HCT116 (cell line): Measurements from ENCODE around the gene SHKBP1. TPM values are rescaled to one million over a fixed set of nuclear protein-coding genes. Genes with fewer than 3 reads are reported as not detected.

ENCODE experiments used
- ATAC-seq: fragments of 200-7000 bp; cut with Tn5 transposase; 2 replicates; pipeline ENCODE4 v1.9.1; 2020; ENCODE audit warnings: mild to moderate bottlenecking, moderate library complexity
- BruUV-seq: library from RNA; stranded (reverse); fragments of 400-500 nt; replicated peaks from 2 replicates; lab custom pipeline; 2021; lab: Mats Ljungman, UMichigan
- CTCF ChIA-PET: fragments of 300-600 bp; sonication (Branson Sonifier 250); formaldehyde crosslinking; loops from one replicate; lab custom pipeline; 2021; ENCODE audit warnings: antibody characterized with exemption; lab: Charles Lee
- POLR2A ChIA-PET: fragments of 300-600, 350-600 bp; sonication (Branson Sonifier 250); formaldehyde crosslinking; loops from one replicate; lab custom pipeline; 2021; ENCODE audit warnings: antibody characterized with exemption; lab: Charles Lee
- RAD21 ChIA-PET, 2 experiments: fragments of 300-600 bp; sonication (Branson Sonifier 250); formaldehyde crosslinking; loops; one replicate each; lab custom pipeline; 2023; ENCODE audit warnings: low total read pairs in 2 of 2; ENCODE audit not compliant: uncharacterized antibody in 2 of 2, unreplicated experiment in 2 of 2, low non-redundant PET in 1 of 2; lab: Charles Lee
- DNase-seq: peaks from one replicate; pipeline ENCODE4 v3.0.0-alpha.2; 2010; ENCODE audit warnings: low read depth, low spot score
- H2AFZ ChIP-seq: fragments of 200-600 bp; shearing (Covaris generic), sonication (generic); 2 replicates; pipeline ENCODE4 v1.6.1; 2017; ENCODE audit warnings: low read depth, mixed run types, mixed read lengths, antibody characterized with exemption, low read length; ENCODE audit not compliant: poor library complexity, severe bottlenecking
- H3K27ac ChIP-seq: 2 replicates; pipeline ENCODE4 v1.5.1; 2012; ENCODE audit warnings: low read depth, low read length
- H3K27me3 ChIP-seq: fragments of 200-600 bp; sonication (generic); 2 replicates; pipeline ENCODE4 v1.6.1; 2016; ENCODE audit warnings: mixed run types, low read length, mixed read lengths; ENCODE audit not compliant: insufficient read depth
- H3K36me3 ChIP-seq, 2 experiments: fragments of 200-500 bp in 1 of 2; fragments of 200-600 bp in 1 of 2; sonication (Bioruptor generic) in 1 of 2; sonication (generic) in 1 of 2; 2 replicates each; pipeline versions ENCODE4 v1.5.1 to v1.6.1; 2014 to 2016; ENCODE audit warnings: low read length in 2 of 2, inconsistent platforms in 1 of 2, mixed read lengths in 1 of 2, mixed run types in 1 of 2; ENCODE audit not compliant: insufficient read depth in 2 of 2, control insufficient read depth in 1 of 2
- H3K4me1 ChIP-seq, 2 experiments: fragments of 200-600 bp in 1 of 2; sonication (generic) in 1 of 2; 2 replicates each; pipeline versions ENCODE4 v1.5.1 to v1.6.1; 2012 to 2017; ENCODE audit warnings: low read length in 2 of 2, inconsistent platforms in 1 of 2, mild to moderate bottlenecking in 1 of 2, mixed read lengths in 1 of 2, mixed run types in 1 of 2, moderate library complexity in 1 of 2; ENCODE audit not compliant: insufficient read depth in 2 of 2, control insufficient read depth in 1 of 2
- H3K4me2 ChIP-seq: fragments of 200-600 bp; sonication (generic); 2 replicates; pipeline ENCODE4 v1.6.1; 2017; ENCODE audit warnings: mixed run types, low read length, mixed read lengths
- H3K4me3 ChIP-seq, 2 experiments: fragments of 200-600 bp in 1 of 2; sonication (generic) in 1 of 2; replicated peaks in 1 of 2; 2 replicates each; pipeline ENCODE4 v1.5.1; 2011 to 2016; ENCODE audit warnings: low read length in 2 of 2, control low read depth in 1 of 2, low read depth in 1 of 2, mild to moderate bottlenecking in 1 of 2, mixed read lengths in 1 of 2, mixed run types in 1 of 2
- H3K79me2 ChIP-seq: fragments of 200-600 bp; sonication (generic); 2 replicates; pipeline ENCODE4 v1.6.1; 2017; ENCODE audit warnings: mild to moderate bottlenecking, mixed run types, low read length, moderate library complexity, mixed read lengths; ENCODE audit not compliant: insufficient read depth
- H3K9ac ChIP-seq: fragments of 200-600 bp; sonication (generic); 2 replicates; pipeline ENCODE4 v1.6.1; 2016; ENCODE audit warnings: low read length, mixed read lengths
- H3K9me2 ChIP-seq: fragments of 200-600 bp; sonication (generic), shearing (Covaris generic); 2 replicates; pipeline ENCODE4 v1.6.1; 2017; ENCODE audit warnings: mixed run types, mild to moderate bottlenecking, moderate library complexity; ENCODE audit not compliant: insufficient read depth
- H3K9me3 ChIP-seq, 2 experiments: fragments of 200-500 bp in 1 of 2; fragments of 200-600 bp in 1 of 2; sonication (Bioruptor generic) in 1 of 2; sonication (generic) in 1 of 2; 2 replicates each; pipeline ENCODE4 v1.6.1; 2014 to 2017; ENCODE audit warnings: low read length in 2 of 2, mixed read lengths in 2 of 2, inconsistent platforms in 1 of 2, low read depth in 1 of 2, mild to moderate bottlenecking in 1 of 2, mixed run types in 1 of 2, moderate library complexity in 1 of 2; ENCODE audit not compliant: control insufficient read depth in 1 of 2, insufficient read depth in 1 of 2
- H4K20me1 ChIP-seq: fragments of 200-600 bp; sonication (generic), shearing (Covaris generic); 2 replicates; pipeline ENCODE4 v1.6.1; 2017; ENCODE audit warnings: mixed run types, mild to moderate bottlenecking, moderate library complexity; ENCODE audit not compliant: insufficient read depth
- JUND ChIP-seq: IDR thresholded peaks from 2 replicates; pipeline ENCODE4 v1.6.1; 2012
- POLR2A ChIP-seq: IDR thresholded peaks from 2 replicates; pipeline ENCODE4 v1.7.0; 2011; ENCODE audit warnings: borderline replicate concordance; ENCODE audit not compliant: insufficient read depth, insufficient read length; ENCODE audit errors: extremely low read depth
- POLR2AphosphoS5 ChIP-seq: IDR thresholded peaks from 2 replicates; pipeline ENCODE4 v1.6.1; 2011; ENCODE audit warnings: mild to moderate bottlenecking, low read depth, low read length, moderate library complexity
- SRF ChIP-seq: IDR thresholded peaks from 2 replicates; pipeline ENCODE4 v1.6.1; 2012; ENCODE audit warnings: low read depth
- TCF7L2 ChIP-seq: IDR thresholded peaks from 2 replicates; pipeline ENCODE4 v1.7.0; 2011; ENCODE audit warnings: borderline replicate concordance, inconsistent platforms; ENCODE audit not compliant: insufficient read depth, insufficient read length; ENCODE audit errors: extremely low read depth
- YY1 ChIP-seq: IDR thresholded peaks from 2 replicates; pipeline ENCODE4 v1.6.1; 2011; ENCODE audit warnings: low read length, low read depth, moderate library complexity, mild to moderate bottlenecking; ENCODE audit not compliant: insufficient replicate concordance; ENCODE audit errors: extremely low read depth
- ZFX ChIP-seq: fragments of 450-650 bp; IDR thresholded peaks from 2 replicates; pipeline ENCODE4 v1.6.1; 2017
- intact Hi-C: fragments of 100-400 bp; cut with micrococcal nuclease; formaldehyde crosslinking; loops from 2 replicates; pipeline ENCODE4 v1.10.0; 2022
- total RNA-seq: library from RNA; stranded (reverse); gene quantifications from one replicate; pipeline ENCODE4 v1.2.1, GENCODE V29; 2021; ENCODE audit not compliant: unreplicated experiment
- TF ChIP-seq, protein P1 (sequence below): IDR thresholded peaks from 2 replicates; pipeline ENCODE4 v1.6.1; 2011; ENCODE audit warnings: mild to moderate bottlenecking, low read length, moderate library complexity; ENCODE audit not compliant: insufficient replicate concordance; ENCODE audit errors: extremely low read depth

The SHKBP1 gene
- total RNA-seq, 1 experiment from 2014 or later: 97.4 TPM

DNA sequence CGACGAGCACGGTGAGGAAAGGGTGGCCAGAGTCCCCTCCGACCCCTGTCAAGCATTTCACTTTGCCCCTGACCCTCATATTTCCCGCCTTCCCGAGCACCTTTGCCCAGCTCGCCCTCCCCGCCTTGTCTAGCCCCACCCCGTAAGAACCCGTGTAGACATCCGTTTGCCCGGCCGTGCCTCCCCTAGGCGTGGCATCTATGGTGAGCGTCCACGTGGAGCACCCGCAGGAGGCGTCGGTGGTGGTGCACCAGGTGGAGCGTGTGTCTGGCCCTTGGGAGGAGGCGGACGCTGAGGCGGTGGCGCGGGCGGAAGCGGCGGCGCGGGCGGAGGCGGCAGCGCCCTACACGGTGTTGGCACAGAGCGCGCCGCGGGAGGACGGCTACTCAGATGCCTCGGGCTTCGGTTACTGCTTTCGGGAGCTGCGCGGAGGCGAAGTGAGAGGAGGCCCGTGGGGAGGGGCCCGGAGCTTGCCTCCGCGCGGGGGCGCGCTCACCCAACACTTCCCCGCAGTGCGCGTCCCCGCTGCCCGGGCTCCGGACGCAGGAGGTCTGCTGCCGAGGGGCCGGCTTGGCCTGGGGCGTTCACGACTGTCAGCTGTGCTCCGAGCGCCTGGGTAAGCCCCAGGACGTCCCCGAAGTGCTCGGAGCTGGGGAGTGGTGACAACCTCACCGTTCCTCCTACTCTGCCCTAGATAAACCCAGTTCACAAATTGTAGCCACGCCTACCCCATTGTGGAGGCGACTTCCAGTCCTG lies 28.7 kb downstream of the SHKBP1 start:
- peak; percentile 42 for ATAC-seq
- H3K27me3 ChIP-seq: no peaks in the 10 kb centered on the region
- no peaks in the 10 kb centered on the region for H3K36me3 ChIP-seq
- no peaks in the 10 kb centered on the region for H3K9me3 ChIP-seq
- H3K9ac ChIP-seq: peak overlapping the region; percentile 73
- H3K4me2 ChIP-seq: peak overlapping the region; percentile 93
- no TSS peak for BruUV-seq
- CTCF ChIA-PET: interaction anchor here (1.3 to 4.4 kb wide), 2 partner anchors 29 to 64 kb away, joined by 5 to 32 read pairs; no protein-coding TSS in a partner anchor
- peaks cover 39 to 95% of the 10 kb centered on the region in 2 experiments for H3K4me1 ChIP-seq
- RAD21 ChIA-PET: interaction anchor here (1.2 to 1.7 kb wide), 2 partner anchors 35 to 65 kb away, joined by 3 read pairs; no protein-coding TSS in a partner anchor
- no peak overlapping the region for H2AFZ ChIP-seq
- peaks cover 9% of the 10 kb centered on the region; the same call in 1 of the 2 replicates for H3K79me2 ChIP-seq
- H3K4me3 ChIP-seq: peak overlapping the region; percentile 48 to 61
- peak overlapping the region; percentile 96 for H3K27ac ChIP-seq
- POLR2A ChIA-PET: interaction anchor here (0.8 to 4.9 kb wide), 3 partner anchors 9 to 35 kb away, joined by 3 to 55 read pairs (median 5); no protein-coding TSS in a partner anchor
- peak; percentile 78 for DNase-seq
- H4K20me1 ChIP-seq: no peaks in the 10 kb centered on the region
- TF ChIP-seq POLR2A (peak; percentile 41), TCF7L2 (peak; percentile 11), ZFX (peak; percentile 32; the same call in 1 of the 2 replicates), JUND (no peak), YY1 (peak; percentile 7), SRF (no peak), POLR2AphosphoS5 (peak; percentile 44; the same call in 1 of the 2 replicates)
- TF ChIP-seq, protein P1, sequence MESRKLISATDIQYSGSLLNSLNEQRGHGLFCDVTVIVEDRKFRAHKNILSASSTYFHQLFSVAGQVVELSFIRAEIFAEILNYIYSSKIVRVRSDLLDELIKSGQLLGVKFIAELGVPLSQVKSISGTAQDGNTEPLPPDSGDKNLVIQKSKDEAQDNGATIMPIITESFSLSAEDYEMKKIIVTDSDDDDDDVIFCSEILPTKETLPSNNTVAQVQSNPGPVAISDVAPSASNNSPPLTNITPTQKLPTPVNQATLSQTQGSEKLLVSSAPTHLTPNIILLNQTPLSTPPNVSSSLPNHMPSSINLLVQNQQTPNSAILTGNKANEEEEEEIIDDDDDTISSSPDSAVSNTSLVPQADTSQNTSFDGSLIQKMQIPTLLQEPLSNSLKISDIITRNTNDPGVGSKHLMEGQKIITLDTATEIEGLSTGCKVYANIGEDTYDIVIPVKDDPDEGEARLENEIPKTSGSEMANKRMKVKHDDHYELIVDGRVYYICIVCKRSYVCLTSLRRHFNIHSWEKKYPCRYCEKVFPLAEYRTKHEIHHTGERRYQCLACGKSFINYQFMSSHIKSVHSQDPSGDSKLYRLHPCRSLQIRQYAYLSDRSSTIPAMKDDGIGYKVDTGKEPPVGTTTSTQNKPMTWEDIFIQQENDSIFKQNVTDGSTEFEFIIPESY: peak; percentile 18
- intact Hi-C loops: loop anchor here (10.0 kb wide), 1 partner anchor 461 kb away; no protein-coding TSS in a partner anchor
- H3K9me2 ChIP-seq: no peaks in the 10 kb centered on the region
